ENCODE results near the gene DOK6. TPM values are rescaled to one million over a fixed set of nuclear protein-coding genes. Genes with fewer than 3 reads are reported as not detected.

The DOK6 gene
- total RNA-seq, 1 donor, result 3.6 TPM

DNA sequence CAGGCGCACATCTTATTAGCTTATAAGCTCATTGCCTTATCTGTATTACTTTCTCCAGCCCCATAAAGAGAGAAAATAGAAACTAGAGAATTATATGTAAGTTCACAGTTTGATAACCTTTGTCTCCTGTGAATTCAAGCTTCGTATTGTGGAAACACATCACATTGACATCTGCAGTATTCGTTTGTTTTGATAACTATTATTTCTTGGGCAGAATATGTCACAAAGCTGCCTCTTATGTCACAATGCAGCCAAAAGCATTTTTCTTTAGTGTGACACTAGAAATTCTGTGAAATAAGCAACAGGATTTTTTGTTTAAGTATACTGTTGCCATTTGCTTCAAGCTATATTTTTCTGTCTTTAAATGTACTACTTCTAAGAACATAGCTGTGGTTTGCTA is 221.5 kb downstream of the DOK6 start:
- H3K27ac ChIP-seq (ENCODE audit: low read depth, low read length), result no peak overlapping the region
- H3K4me2 ChIP-seq (ENCODE audit: insufficient read depth, low read length), result no peak overlapping the region
- DNase-seq (ENCODE audit: insufficient read length, low spot score, missing footprints), result no peak
- no peak overlapping the region for H3K4me3 ChIP-seq (ENCODE audit: insufficient read depth, low read length)
- no peaks in the 10 kb centered on the region for H3K4me1 ChIP-seq (ENCODE audit: insufficient read depth, low read length)
- H2AFZ ChIP-seq (ENCODE audit: low read length), result no peak overlapping the region
- H3K36me3 ChIP-seq (ENCODE audit: insufficient read depth, low read length), result no peaks in the 10 kb centered on the region
- no peaks in the 10 kb centered on the region for H3K79me2 ChIP-seq (ENCODE audit: insufficient read depth, low read length)
- no peaks in the 10 kb centered on the region for H3K9me3 ChIP-seq (ENCODE audit: low read depth, low read length)
- no peaks in the 10 kb centered on the region for H4K20me1 ChIP-seq (ENCODE audit: insufficient read depth, low read length)
- H3K27me3 ChIP-seq (ENCODE audit: insufficient read depth, low read length), result no peaks in the 10 kb centered on the region
- TF ChIP-seq, protein P1, sequence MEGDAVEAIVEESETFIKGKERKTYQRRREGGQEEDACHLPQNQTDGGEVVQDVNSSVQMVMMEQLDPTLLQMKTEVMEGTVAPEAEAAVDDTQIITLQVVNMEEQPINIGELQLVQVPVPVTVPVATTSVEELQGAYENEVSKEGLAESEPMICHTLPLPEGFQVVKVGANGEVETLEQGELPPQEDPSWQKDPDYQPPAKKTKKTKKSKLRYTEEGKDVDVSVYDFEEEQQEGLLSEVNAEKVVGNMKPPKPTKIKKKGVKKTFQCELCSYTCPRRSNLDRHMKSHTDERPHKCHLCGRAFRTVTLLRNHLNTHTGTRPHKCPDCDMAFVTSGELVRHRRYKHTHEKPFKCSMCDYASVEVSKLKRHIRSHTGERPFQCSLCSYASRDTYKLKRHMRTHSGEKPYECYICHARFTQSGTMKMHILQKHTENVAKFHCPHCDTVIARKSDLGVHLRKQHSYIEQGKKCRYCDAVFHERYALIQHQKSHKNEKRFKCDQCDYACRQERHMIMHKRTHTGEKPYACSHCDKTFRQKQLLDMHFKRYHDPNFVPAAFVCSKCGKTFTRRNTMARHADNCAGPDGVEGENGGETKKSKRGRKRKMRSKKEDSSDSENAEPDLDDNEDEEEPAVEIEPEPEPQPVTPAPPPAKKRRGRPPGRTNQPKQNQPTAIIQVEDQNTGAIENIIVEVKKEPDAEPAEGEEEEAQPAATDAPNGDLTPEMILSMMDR (IDR thresholded peaks at IDR 0.05; ENCODE audit: extremely low read depth, low read depth, low read length), result no peak

DNA sequence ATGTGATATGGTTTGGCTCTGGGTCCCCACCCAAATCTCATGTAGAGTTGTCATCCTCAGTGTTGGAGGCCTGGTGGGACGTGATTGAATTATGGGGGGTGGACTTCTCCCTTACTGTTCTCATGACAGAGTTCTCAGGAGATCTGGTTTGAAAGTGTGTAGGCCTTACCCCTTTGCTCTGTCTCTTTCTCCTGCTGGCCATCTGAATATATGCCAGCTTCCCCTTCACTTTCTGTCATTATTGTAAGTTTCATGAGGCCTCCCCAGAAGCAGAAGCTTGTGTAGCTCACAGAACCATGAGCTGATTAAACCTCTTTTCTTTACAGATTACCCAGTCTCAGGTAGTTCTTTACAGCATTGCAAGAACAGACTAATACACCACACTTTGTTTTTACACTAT is 222.3 kb downstream of the DOK6 start:
- TF ChIP-seq, protein P1 (IDR thresholded peaks at IDR 0.05; ENCODE audit: extremely low read depth, low read depth, low read length), result no peak
- DNase-seq (ENCODE audit: insufficient read length, low spot score, missing footprints), result no peak

DNA sequence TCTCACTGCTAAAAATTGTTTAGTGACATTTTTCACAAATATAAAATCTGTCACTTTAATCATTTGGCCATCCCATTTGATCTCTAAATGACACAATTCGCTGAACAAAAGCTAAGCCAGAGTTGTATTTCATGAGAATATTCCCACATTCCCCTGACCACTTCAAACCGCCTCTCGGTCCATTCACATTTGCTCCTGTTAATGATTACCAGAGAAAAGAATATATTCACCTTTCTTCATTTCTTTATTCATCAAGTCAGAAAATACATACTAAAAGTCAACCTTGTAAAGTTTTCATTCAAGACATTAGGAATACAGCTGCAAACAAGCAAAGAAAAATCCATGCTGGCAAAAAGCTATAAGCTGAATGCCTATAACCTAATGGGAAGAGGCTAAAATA is 225.5 kb downstream of the DOK6 start:
- Histone ChIP-seq H3K4me1 (ENCODE audit: insufficient read depth, low read length) (no peaks in the 10 kb centered on the region), H3K79me2 (ENCODE audit: insufficient read depth, low read length) (no peaks in the 10 kb centered on the region), H3K27ac (ENCODE audit: low read depth, low read length) (no peak overlapping the region), H2AFZ (ENCODE audit: low read length) (no peak overlapping the region), H3K36me3 (ENCODE audit: insufficient read depth, low read length) (no peaks in the 10 kb centered on the region), H3K4me3 (ENCODE audit: insufficient read depth, low read length) (no peak overlapping the region), H3K4me2 (ENCODE audit: insufficient read depth, low read length) (no peak overlapping the region), H3K9me3 (ENCODE audit: low read depth, low read length) (no peaks in the 10 kb centered on the region), H3K27me3 (ENCODE audit: insufficient read depth, low read length) (no peaks in the 10 kb centered on the region), H4K20me1 (ENCODE audit: insufficient read depth, low read length) (no peaks in the 10 kb centered on the region)
- TF ChIP-seq, protein P1 (IDR thresholded peaks at IDR 0.05; ENCODE audit: extremely low read depth, low read depth, low read length), result no peak
- DNase-seq (ENCODE audit: insufficient read length, low spot score, missing footprints), result no peak

More for the DNA sequence above, 222.3 kb downstream of the DOK6 start:
- Histone ChIP-seq H3K4me3 (ENCODE audit: insufficient read depth, low read length) (no peak overlapping the region), H3K27me3 (ENCODE audit: insufficient read depth, low read length) (no peaks in the 10 kb centered on the region), H4K20me1 (ENCODE audit: insufficient read depth, low read length) (no peaks in the 10 kb centered on the region), H3K36me3 (ENCODE audit: insufficient read depth, low read length) (no peaks in the 10 kb centered on the region), H3K4me1 (ENCODE audit: insufficient read depth, low read length) (no peaks in the 10 kb centered on the region), H3K4me2 (ENCODE audit: insufficient read depth, low read length) (no peak overlapping the region), H3K79me2 (ENCODE audit: insufficient read depth, low read length) (no peaks in the 10 kb centered on the region), H3K9me3 (ENCODE audit: low read depth, low read length) (no peaks in the 10 kb centered on the region), H2AFZ (ENCODE audit: low read length) (no peak overlapping the region), H3K27ac (ENCODE audit: low read depth, low read length) (no peak overlapping the region)

DNA sequence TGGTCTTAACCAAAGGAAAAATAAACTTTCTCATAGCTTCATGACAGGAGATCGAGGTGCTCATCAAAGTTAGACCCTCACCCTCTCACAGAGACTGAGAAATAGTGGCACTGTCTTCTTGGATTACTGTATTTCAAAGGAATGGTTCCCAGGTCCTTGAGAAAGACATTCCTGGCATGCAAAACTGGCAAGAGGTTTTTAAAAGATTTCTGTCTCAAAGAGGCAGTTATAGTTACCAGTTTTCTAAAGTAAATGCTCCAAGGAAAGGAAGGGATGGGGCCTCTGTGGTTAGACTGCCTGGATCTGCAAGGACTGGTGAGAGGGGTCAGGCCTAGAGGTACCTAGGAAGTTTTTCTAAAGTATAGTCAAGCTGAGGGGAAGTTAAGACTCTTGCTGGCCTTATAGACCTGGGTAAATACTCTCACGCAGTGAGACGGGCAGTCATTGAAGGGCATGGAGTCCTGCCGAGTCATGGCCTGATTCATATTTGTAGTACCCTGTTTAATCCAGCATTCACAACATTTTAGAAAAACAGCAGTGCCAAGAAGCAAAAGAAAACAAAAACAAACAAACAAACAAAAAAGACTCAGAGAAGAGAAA is 226.1 kb downstream of the DOK6 start:
- no peak overlapping the region for H3K27ac ChIP-seq (ENCODE audit: low read depth, low read length)
- H3K36me3 ChIP-seq (ENCODE audit: insufficient read depth, low read length), result no peaks in the 10 kb centered on the region
- H3K4me2 ChIP-seq (ENCODE audit: insufficient read depth, low read length), result no peak overlapping the region
- DNase-seq (ENCODE audit: insufficient read length, low spot score, missing footprints), result no peak
- H2AFZ ChIP-seq (ENCODE audit: low read length), result no peak overlapping the region
- no peaks in the 10 kb centered on the region for H3K27me3 ChIP-seq (ENCODE audit: insufficient read depth, low read length)
- H4K20me1 ChIP-seq (ENCODE audit: insufficient read depth, low read length), result no peaks in the 10 kb centered on the region
- H3K9me3 ChIP-seq (ENCODE audit: low read depth, low read length), result no peaks in the 10 kb centered on the region
- H3K4me1 ChIP-seq (ENCODE audit: insufficient read depth, low read length), result no peaks in the 10 kb centered on the region
- no peaks in the 10 kb centered on the region for H3K79me2 ChIP-seq (ENCODE audit: insufficient read depth, low read length)
- TF ChIP-seq, protein P1 (IDR thresholded peaks at IDR 0.05; ENCODE audit: extremely low read depth, low read depth, low read length), result no peak
- H3K4me3 ChIP-seq (ENCODE audit: insufficient read depth, low read length), result no peak overlapping the region

Data from osteoblast (primary cell).